Measurements from ENCODE around the gene CCDC7. TPM values are rescaled to one million over a fixed set of nuclear protein-coding genes. Genes with fewer than 3 reads are reported as not detected.
"Not testable (repeated sequence)": the region's sequence is repeated elsewhere in the genome, so short reads cannot be mapped to it uniquely, and the experiment has no call there.

Gene CCDC7
- total RNA-seq, 4 donors from 2014 or later, result 34.1 to 114 (median 93.6) TPM

- DNase-seq, result no peak
- intact Hi-C loops (cut with DNase I; ENCODE audit: low total_unique reads), result no loop called here
- no peaks in the 10 kb centered on the region for H3K36me3 ChIP-seq
- H3K4me1 ChIP-seq, result no peaks in the 10 kb centered on the region
- H3K27ac ChIP-seq, result no peak overlapping the region
- peaks cover 0 to 5% of the 10 kb centered on the region in 2 donors for H3K9me3 ChIP-seq
- no peaks in the 10 kb centered on the region for H3K27me3 ChIP-seq
- TF ChIP-seq POLR2A (IDR thresholded peaks at IDR 0.05) (no peak), CTCF (IDR thresholded peaks at IDR 0.05) (no peak)
- no peak overlapping the region for H3K4me3 ChIP-seq
Observed at GRCh38 chr10:32629910-32630309, 184.0 kb downstream of the CCDC7 start.

- no peak overlapping the region for H3K4me3 ChIP-seq
- intact Hi-C loops (cut with DNase I; ENCODE audit: low total_unique reads), result no loop called here
- no peak for DNase-seq
- peaks cover 0 to 16% of the 10 kb centered on the region in 2 donors for H3K9me3 ChIP-seq
- no peaks in the 10 kb centered on the region for H3K36me3 ChIP-seq
- no peaks in the 10 kb centered on the region for H3K27me3 ChIP-seq
- H3K27ac ChIP-seq, result no peak overlapping the region
- TF ChIP-seq POLR2A (IDR thresholded peaks at IDR 0.05) (no peak), CTCF (IDR thresholded peaks at IDR 0.05) (no peak)
- H3K4me1 ChIP-seq, result no peaks in the 10 kb centered on the region
Observed at GRCh38 chr10:32646535-32646934, 200.6 kb downstream of the CCDC7 start.

- Histone ChIP-seq H3K4me1 (no peaks in the 10 kb centered on the region), H3K36me3 (peaks cover 0 to 4% of the 10 kb centered on the region in 2 donors), H3K27me3 (no peaks in the 10 kb centered on the region), H3K9me3 (peaks cover 0 to 18% of the 10 kb centered on the region in 2 donors), H3K27ac (no peak overlapping the region), H3K4me3 (no peak overlapping the region)
- no peak for DNase-seq
- TF ChIP-seq POLR2A (IDR thresholded peaks at IDR 0.05) (no peak), CTCF (IDR thresholded peaks at IDR 0.05) (no peak)
- intact Hi-C loops (cut with DNase I; ENCODE audit: low total_unique reads), result no loop called here
Observed at GRCh38 chr10:32650246-32650655, 204.3 kb downstream of the CCDC7 start.

- H3K9me3 ChIP-seq; H3K36me3 ChIP-seq; DNase-seq; H3K4me1 ChIP-seq; H3K4me3 ChIP-seq; intact Hi-C loops (cut with DNase I; ENCODE audit: low total_unique reads); H3K27ac ChIP-seq; H3K27me3 ChIP-seq: not testable (repeated sequence)
Observed at GRCh38 chr10:32657430-32657829, 211.5 kb downstream of the CCDC7 start.

- Histone ChIP-seq H3K4me3 (no peak overlapping the region), H3K36me3 (no peaks in the 10 kb centered on the region), H3K4me1 (no peaks in the 10 kb centered on the region), H3K27me3 (no peaks in the 10 kb centered on the region), H3K9me3 (no peaks in the 10 kb centered on the region), H3K27ac (no peak overlapping the region)
- DNase-seq, result no peak
- TF ChIP-seq POLR2A (IDR thresholded peaks at IDR 0.05) (no peak), CTCF (IDR thresholded peaks at IDR 0.05) (no peak)
- intact Hi-C loops (cut with DNase I; ENCODE audit: low total_unique reads), result no loop called here
Observed at GRCh38 chr10:32661346-32661745, 215.4 kb downstream of the CCDC7 start.
